HEK293T (cell line): ENCODE results near the gene MEGF9.

Experiments
- ARNT ChIP-seq: fragments of 450-650 bp; IDR thresholded peaks from 2 replicates; pipeline ENCODE4 v1.6.1; 2017; ENCODE audit warnings: mild to moderate bottlenecking
- BHLHE40 ChIP-seq: fragments of 450-650 bp; IDR thresholded peaks from 2 replicates; pipeline ENCODE4 v1.6.1; 2016; ENCODE audit warnings: mild to moderate bottlenecking, moderate library complexity, borderline replicate concordance
- FOXA1 ChIP-seq: fragments of 450-650 bp; IDR thresholded peaks from 2 replicates; pipeline ENCODE4 v1.6.1; 2016; ENCODE audit warnings: mild to moderate bottlenecking
- FOXK2 ChIP-seq: fragments of 450-650 bp; IDR thresholded peaks from 2 replicates; pipeline ENCODE4 v1.6.1; 2016; ENCODE audit warnings: mild to moderate bottlenecking
- HDGF ChIP-seq: fragments of 450-650 bp; IDR thresholded peaks from 2 replicates; pipeline ENCODE4 v1.6.1; 2017; ENCODE audit warnings: antibody characterized with exemption, borderline replicate concordance
- LEF1 ChIP-seq: fragments of 450-650 bp; IDR thresholded peaks from 2 replicates; pipeline ENCODE4 v1.6.1; 2017; ENCODE audit warnings: mild to moderate bottlenecking, borderline replicate concordance
- NFRKB ChIP-seq: fragments of 450-650 bp; IDR thresholded peaks from 2 replicates; pipeline ENCODE4 v1.6.1; 2016; ENCODE audit warnings: mild to moderate bottlenecking, moderate library complexity
- SP1 ChIP-seq: fragments of 450-650 bp; IDR thresholded peaks from 2 replicates; pipeline ENCODE4 v1.6.1; 2017
- SUZ12 ChIP-seq: fragments of 450-650 bp; IDR thresholded peaks from 2 replicates; pipeline ENCODE4 v1.6.1; 2016; ENCODE audit warnings: mild to moderate bottlenecking
- TARDBP ChIP-seq: fragments of 450-650 bp; IDR thresholded peaks from 2 replicates; pipeline ENCODE4 v1.6.1; 2016

DNA sequence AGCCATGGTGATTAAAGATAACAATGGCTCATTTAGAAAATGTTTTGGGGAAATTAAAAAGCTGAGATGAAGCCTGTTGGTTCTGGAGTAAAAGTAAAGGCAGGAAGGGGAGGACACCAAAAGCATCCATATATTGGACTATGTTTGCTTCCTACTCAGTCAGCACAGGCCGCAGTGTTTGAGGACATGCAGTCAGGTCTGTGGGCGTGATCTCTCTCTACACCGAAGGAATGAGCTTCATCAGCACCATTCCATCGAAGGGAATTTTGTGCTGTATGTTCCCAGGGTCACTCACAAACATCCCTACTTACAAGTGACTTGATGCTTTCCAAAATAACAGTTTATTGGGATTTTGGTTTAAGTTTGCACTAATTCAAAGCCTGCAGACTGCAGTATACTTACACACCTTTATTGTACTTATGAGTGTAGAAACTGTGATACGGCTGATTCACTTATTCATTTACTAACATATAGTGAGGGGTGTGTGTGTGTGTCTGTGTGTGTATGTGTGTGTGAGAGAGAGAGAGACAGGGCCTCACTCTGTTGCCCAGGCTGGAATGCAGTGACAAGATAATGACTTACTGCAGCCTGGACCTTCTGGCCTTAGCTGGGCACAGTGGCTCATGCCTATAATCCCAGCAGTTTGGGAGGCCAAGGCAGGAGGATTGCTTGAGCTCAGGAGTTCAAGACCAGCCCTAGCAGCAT is 120.9 kb downstream of the MEGF9 start:
- TF ChIP-seq HDGF, result no peak
- no peak for TF ChIP-seq FOXA1
- TF ChIP-seq FOXK2, result no peak
- no peak for TF ChIP-seq ARNT
- no peak for TF ChIP-seq TARDBP
- no peak for TF ChIP-seq NFRKB
- TF ChIP-seq SP1, result no peak
- no peak for TF ChIP-seq BHLHE40
- no peak for TF ChIP-seq LEF1
- TF ChIP-seq SUZ12, result no peak
